Heart left ventricle (tissue), 16 donors: Measurements from ENCODE around the gene TICRR. TPM values are rescaled to one million over a fixed set of nuclear protein-coding genes. Genes with fewer than 3 reads are reported as not detected.

Experiments used
- ATAC-seq, 4 donors: fragments of 200-7000 bp; cut with Tn5 transposase; one replicate each; pipeline ENCODE4 v1.9.1; 2020 to 2022; ENCODE audit warnings: moderate library complexity in 4 of 4, mild to moderate bottlenecking in 3 of 4, moderate number of reproducible peaks in 1 of 4
- DNase-seq, 5 donors: peaks; one replicate each; pipeline ENCODE4 v3.0.0-alpha.2; 2020
- H3K27ac ChIP-seq, 12 donors: fragments of 200-600 bp; sonication (generic) in 4 of 12; one replicate each; pipeline versions ENCODE4 v1.5.0 to v1.8.0; 2016 to 2022; ENCODE audit warnings: mild to moderate bottlenecking in 2 of 12
- H3K27me3 ChIP-seq, 9 donors: fragments of 200-600 bp; sonication (generic) in 2 of 9; one replicate each; pipeline versions ENCODE4 v1.5.1 to v1.8.0; 2016 to 2022; ENCODE audit warnings: mild to moderate bottlenecking in 3 of 9
- H3K36me3 ChIP-seq, 9 donors: fragments of 200-600 bp; sonication (generic) in 2 of 9; one replicate each; pipeline versions ENCODE4 v1.5.0 to v1.8.0; 2018 to 2022; ENCODE audit warnings: mild to moderate bottlenecking in 2 of 9
- H3K4me1 ChIP-seq, 12 donors: fragments of 200-600 bp; sonication (generic) in 4 of 12; one replicate each; pipeline versions ENCODE4 v1.5.0 to v1.8.0; 2016 to 2022; ENCODE audit warnings: mild to moderate bottlenecking in 3 of 12
- H3K4me3 ChIP-seq, 12 donors: fragments of 200-600 bp; sonication (generic) in 4 of 12; one replicate each; pipeline versions ENCODE4 v1.5.0 to v1.8.0; 2017 to 2022; ENCODE audit warnings: mild to moderate bottlenecking in 9 of 12, moderate library complexity in 4 of 12
- H3K9me3 ChIP-seq, 12 donors: fragments of 200-600 bp; sonication (generic) in 4 of 12; one replicate each; pipeline versions ENCODE4 v1.5.0 to v1.8.0; 2016 to 2022; ENCODE audit warnings: mild to moderate bottlenecking in 1 of 12
- POLR2A ChIP-seq, 2 donors: fragments of 450-650 bp; IDR thresholded peaks; one replicate each; pipeline ENCODE4 v1.6.1; 2017; ENCODE audit warnings: antibody characterized with exemption in 2 of 2, mild to moderate bottlenecking in 2 of 2, moderate library complexity in 2 of 2
- WGBS, 4 donors: extraction: QIAGEN DNeasy Blood & Tissue Kit in 2 of 4; methylation state at CpG; one replicate each; pipeline versions ENCODE4 v1.1.5 to v1.1.7; 2013 to 2018; 5-methylcytosine and 5-hydroxymethylcytosine counted together
- intact Hi-C, 10 donors: fragments of 100-400 bp; cut with DNase I; formaldehyde crosslinking; loops; one replicate each; pipeline versions ENCODE4 v1.11.1 to v1.14.2; 2022
- polyA plus RNA-seq, 2 donors: library from polyadenylated mRNA; stranded (reverse); fragments of 200-250 nt; gene quantifications; one replicate each; pipeline ENCODE4 v1.2.3, GENCODE V29; 2013
- total RNA-seq, 9 donors: library from RNA; depleted of rRNA in 2 of 9; stranded (reverse); fragments of >200 nt in 2 of 9; fragmentation: NEBNext Ultra II Directional in 3 of 9; extraction: Animal tissue kit (Norgen Biotek cat#: 25700) in 3 of 9; gene quantifications; one replicate each; pipeline versions ENCODE4 v1.1.0 to v1.2.4, GENCODE V29; 2016 to 2023
- TF ChIP-seq, protein P1 (sequence below), 12 donors: fragments of 200-600 bp; sonication (generic) in 4 of 12; IDR thresholded peaks; one replicate each; pipeline versions ENCODE4 v1.5.0 to v1.8.0; 2018 to 2022; ENCODE audit warnings: antibody characterized with exemption in 12 of 12, mild to moderate bottlenecking in 5 of 12
- donor health status: ischemic (EF 13 %, LVEDD 7.1; RV severe dilation, severe dysfunction).
- donor health status: healthy with polysubstance abuse.
- donor health status: DM: no; HTN: yes; CAD: no.
- donor health status: DM: no; HTN: no; CAD: no.
- donor health status: ischemic (EF 25% LVEDD 6.9; RV normal size, moderate dysfunction).
- donor health status: ischemic (EF 25% LVEDD 5.7; RV mildly dilated, moderate dysfunction).
- donor health status: healthy.
- donor health status: DM: yes; HTN: yes; CAD: no.
- donor health status: ischemic (EF 35%, LVEDD 5.7; RV mildly dilated, moderate dysfunction).
- donor health status: nonischemic (EF 11% LVEDD 7.7; RV severe dilation, severe dysfunction).
- donor health status: DM: yes; HTN: yes; CAD: no.
- donor health status: PGD.
- donor health status: ischemic (EF 29% LVEDD 5.4; RV normal size, mild dysfunction).
- donor health status: nonischemic (EF 23%, LVEDD 6.1; RV moderate dilation, normal function).

Gene TICRR
- total and polyA plus RNA-seq, 11 donors: 0.04 to 1.4 (median 0.08) TPM; not detected in 4

DNA sequence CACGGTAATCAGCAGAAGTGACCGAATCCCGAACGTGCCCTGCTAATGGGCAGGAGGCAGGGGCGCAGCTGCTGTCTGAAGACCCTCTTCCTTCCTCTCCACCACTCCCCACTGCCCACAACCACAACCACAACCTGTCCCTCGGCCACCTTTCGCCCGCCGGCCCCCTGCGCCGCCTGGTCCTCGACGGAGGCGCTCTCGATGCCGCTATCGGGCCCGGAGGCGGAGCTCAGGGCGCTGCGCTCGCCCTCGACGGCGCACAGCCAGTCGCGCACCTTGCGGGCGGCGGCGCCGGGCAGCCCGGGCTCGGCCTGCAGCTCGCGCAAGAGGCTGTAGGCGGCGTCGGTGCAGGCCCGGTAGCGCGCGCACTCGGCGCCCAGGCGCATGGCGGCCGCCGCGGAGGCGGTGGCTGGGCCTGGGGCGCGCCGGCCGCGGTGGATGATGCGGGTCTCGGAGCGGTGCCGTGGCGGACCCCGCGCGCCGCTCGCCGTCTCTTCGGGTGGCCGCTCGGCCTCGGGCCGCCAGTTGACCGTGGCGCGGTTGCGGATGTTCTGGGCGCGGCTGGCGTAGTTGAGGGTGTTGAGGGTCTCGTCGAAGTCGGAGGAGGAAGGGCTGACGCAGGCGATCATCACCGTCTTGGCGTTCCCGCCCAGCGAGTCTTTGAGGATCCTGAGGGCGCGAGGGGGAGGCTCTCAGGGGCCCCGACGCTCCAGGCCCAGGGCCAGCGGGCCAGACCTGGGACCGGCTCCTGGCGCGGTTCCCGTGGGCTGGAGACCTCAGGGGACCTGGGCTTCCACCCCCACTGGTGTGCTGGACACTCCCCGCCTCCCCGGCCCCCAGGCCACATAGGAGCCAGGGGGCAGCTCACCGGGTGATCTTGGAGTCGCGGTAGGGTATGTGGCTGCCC, 73.1 kb downstream of the TICRR start:
- Histone ChIP-seq H3K4me3 (no peak overlapping the region), H3K27me3 (no peaks in the 10 kb centered on the region), H3K36me3 (peaks cover 0 to 11% (median 0%) of the 10 kb centered on the region in 9 donors), H3K9me3 (no peaks in the 10 kb centered on the region), H3K4me1 (peaks cover 0 to 9% (median 0%) of the 10 kb centered on the region in 12 donors), H3K27ac (no peak overlapping the region)
- TF ChIP-seq POLR2A (IDR thresholded peaks at IDR 0.05): no peak
- TF ChIP-seq, protein P1, sequence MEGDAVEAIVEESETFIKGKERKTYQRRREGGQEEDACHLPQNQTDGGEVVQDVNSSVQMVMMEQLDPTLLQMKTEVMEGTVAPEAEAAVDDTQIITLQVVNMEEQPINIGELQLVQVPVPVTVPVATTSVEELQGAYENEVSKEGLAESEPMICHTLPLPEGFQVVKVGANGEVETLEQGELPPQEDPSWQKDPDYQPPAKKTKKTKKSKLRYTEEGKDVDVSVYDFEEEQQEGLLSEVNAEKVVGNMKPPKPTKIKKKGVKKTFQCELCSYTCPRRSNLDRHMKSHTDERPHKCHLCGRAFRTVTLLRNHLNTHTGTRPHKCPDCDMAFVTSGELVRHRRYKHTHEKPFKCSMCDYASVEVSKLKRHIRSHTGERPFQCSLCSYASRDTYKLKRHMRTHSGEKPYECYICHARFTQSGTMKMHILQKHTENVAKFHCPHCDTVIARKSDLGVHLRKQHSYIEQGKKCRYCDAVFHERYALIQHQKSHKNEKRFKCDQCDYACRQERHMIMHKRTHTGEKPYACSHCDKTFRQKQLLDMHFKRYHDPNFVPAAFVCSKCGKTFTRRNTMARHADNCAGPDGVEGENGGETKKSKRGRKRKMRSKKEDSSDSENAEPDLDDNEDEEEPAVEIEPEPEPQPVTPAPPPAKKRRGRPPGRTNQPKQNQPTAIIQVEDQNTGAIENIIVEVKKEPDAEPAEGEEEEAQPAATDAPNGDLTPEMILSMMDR (IDR thresholded peaks at IDR 0.05): no peak
- intact Hi-C loops: loop anchor here in 2 of 10 donors (5.0 to 10.0 kb wide), 2 partner anchors 94 to 96 kb away; no protein-coding TSS in a partner anchor
- 82 to 89% (median 86%) methylated on average over 61 to 102 of the region's 102 CpGs for WGBS, 4 donors
- peak in 2 of 5 donors; percentile 15 to 42 for DNase-seq
- ATAC-seq: no peak

DNA sequence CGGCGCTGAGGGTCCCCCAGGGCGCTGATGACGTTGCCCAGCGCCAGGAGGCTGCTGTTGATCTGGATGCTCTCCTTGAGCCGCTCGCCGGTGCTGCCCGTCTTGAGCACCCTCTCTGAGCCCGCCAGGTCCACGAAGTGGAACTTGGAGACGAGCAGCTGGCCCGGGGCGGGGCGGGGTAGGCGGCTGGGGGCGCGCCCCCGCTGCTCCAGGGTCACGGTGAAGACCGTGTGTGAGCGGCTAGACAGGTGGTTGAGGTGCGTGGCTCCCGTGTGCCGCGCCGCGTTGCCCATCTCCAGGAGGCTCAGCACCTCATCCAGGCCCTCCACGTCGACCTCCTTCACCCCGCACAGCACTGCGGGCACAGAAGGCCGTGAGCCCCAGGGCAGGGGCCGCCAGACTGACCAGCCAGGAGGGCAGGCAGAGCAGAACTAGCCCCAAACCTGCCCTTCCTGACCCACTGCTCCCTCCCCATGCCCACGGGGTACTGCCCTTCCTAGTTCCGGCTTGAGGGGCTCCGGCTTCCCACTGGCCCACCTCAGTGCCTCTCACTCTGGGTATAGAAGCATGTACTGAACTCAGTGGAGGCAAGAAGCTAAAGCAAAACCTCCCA, 73.8 kb downstream of the TICRR start:
- 96 to 97% (median 97%) methylated on average over 6 to 37 of the region's 37 CpGs for WGBS, 4 donors
- no peak for ATAC-seq

DNA sequence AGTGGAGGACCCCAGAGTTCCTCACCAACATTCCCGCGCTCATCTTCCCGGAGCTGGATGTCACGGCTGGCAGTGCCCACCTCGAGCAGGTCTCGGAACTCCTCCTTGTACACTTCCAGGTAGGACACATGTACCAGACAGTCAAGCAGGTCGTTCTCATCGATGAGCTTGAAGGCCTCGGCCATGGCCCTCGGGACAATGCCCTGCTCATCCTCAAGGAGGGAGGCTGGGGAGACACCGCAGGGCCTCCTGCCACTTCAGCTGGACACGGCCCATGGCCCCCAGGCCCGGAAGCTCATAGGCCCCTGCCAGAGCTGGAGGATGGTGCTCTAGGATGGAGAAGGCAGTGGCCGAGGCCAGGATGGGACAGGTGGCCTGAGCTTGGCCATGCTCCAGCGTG, 74.4 kb downstream of the TICRR start:
- no peaks in the 10 kb centered on the region for H3K9me3 ChIP-seq
- no peak for TF ChIP-seq POLR2A (IDR thresholded peaks at IDR 0.05)
- TF ChIP-seq, protein P1 (IDR thresholded peaks at IDR 0.05): no peak
- DNase-seq (peak in 1 of 5 donors; percentile 11), ATAC-seq (no peak)
- WGBS, 4 donors: 92 to 97% (median 94%) methylated on average over 12 to 15 of the region's 15 CpGs
- peaks cover 0 to 13% (median 2%) of the 10 kb centered on the region in 12 donors for H3K4me1 ChIP-seq
- intact Hi-C loops: loop anchor here in 2 of 10 donors (5.0 to 10.0 kb wide), 2 partner anchors 93 to 95 kb away; no protein-coding TSS in a partner anchor
- peaks cover 0 to 10% (median 0%) of the 10 kb centered on the region in 9 donors for H3K36me3 ChIP-seq
- H3K4me3 ChIP-seq: no peak overlapping the region
- peaks cover 0 to 6% (median 0%) of the 10 kb centered on the region in 9 donors for H3K27me3 ChIP-seq
- no peak overlapping the region for H3K27ac ChIP-seq

More for the DNA sequence above, 73.8 kb downstream of the TICRR start:
- no peaks in the 10 kb centered on the region for H3K9me3 ChIP-seq
- peaks cover 0 to 9% (median 0%) of the 10 kb centered on the region in 12 donors for H3K4me1 ChIP-seq
- peaks cover 0 to under 1% (median 0%) of the 10 kb centered on the region in 9 donors for H3K27me3 ChIP-seq
- no peak overlapping the region for H3K27ac ChIP-seq
- intact Hi-C loops: loop anchor here in 2 of 10 donors (5.0 to 10.0 kb wide), 2 partner anchors 93 to 96 kb away; no protein-coding TSS in a partner anchor
- DNase-seq: peak in 2 of 5 donors; percentile 15 to 43
- peaks cover 0 to 10% (median 0%) of the 10 kb centered on the region in 9 donors for H3K36me3 ChIP-seq
- no peak overlapping the region for H3K4me3 ChIP-seq
- no peak for TF ChIP-seq POLR2A (IDR thresholded peaks at IDR 0.05)
- TF ChIP-seq, protein P1 (IDR thresholded peaks at IDR 0.05): no peak
